Measurements from ENCODE around the gene DNAH1.

Gene DNAH1

GRCh38 chr3:52341123-52341522 lies 25.0 kb downstream of the DNAH1 start:
- H3K27me3 ChIP-seq (ENCODE audit: insufficient read depth, low read length, poor library complexity): no peaks in the 10 kb centered on the region
- no peak overlapping the region for H2AK5ac ChIP-seq (ENCODE audit: low read length)
- H4K8ac ChIP-seq (ENCODE audit: low read depth, low read length): no peak overlapping the region
- no peak overlapping the region for H3K18ac ChIP-seq (ENCODE audit: low read length)
- no peaks in the 10 kb centered on the region for H3K4me1 ChIP-seq (ENCODE audit: control insufficient read depth, low read depth, low read length)
- no peaks in the 10 kb centered on the region for H3K79me1 ChIP-seq (ENCODE audit: low read length)
- no peak overlapping the region for H2BK15ac ChIP-seq (replicated peaks; ENCODE audit: low read depth)
- no peak overlapping the region for H3K4ac ChIP-seq (ENCODE audit: low read depth, low read length)
- H3K4me2 ChIP-seq (ENCODE audit: low read length): no peak overlapping the region
- no peaks in the 10 kb centered on the region for H3K79me2 ChIP-seq (ENCODE audit: control insufficient read depth, insufficient read depth, low read length)
- no peak overlapping the region for H3K27ac ChIP-seq (ENCODE audit: low read depth, low read length)
- no peak overlapping the region for H4K5ac ChIP-seq (ENCODE audit: low read length)
- no peak overlapping the region for H3K9ac ChIP-seq (ENCODE audit: low read length)
- no peak for DNase-seq
- no peak overlapping the region for H3K23ac ChIP-seq (ENCODE audit: low read length)
- WGBS (ENCODE audit: extremely low coverage, insufficient coverage, low lambda C conversion rate): no CpG with 5 or more reads among the region's 5 CpGs
- no peak overlapping the region for H2BK120ac ChIP-seq (ENCODE audit: low read depth, low read length)
- H3K4me3 ChIP-seq (ENCODE audit: low read length): no peak overlapping the region
- no peaks in the 10 kb centered on the region for H3K36me3 ChIP-seq (ENCODE audit: control insufficient read depth, insufficient read depth, low read length)
- H3K56ac ChIP-seq (ENCODE audit: low read length): no peak overlapping the region
- H2BK5ac ChIP-seq (ENCODE audit: low read length): no peak overlapping the region

- no peak for DNase-seq
- Histone ChIP-seq H3K18ac (ENCODE audit: low read length) (no peak overlapping the region), H2BK120ac (ENCODE audit: low read depth, low read length) (no peak overlapping the region), H3K4me2 (ENCODE audit: low read length) (no peak overlapping the region), H3K9ac (ENCODE audit: low read length) (no peak overlapping the region), H3K79me2 (ENCODE audit: control insufficient read depth, insufficient read depth, low read length) (no peaks in the 10 kb centered on the region), H3K79me1 (ENCODE audit: low read length) (no peaks in the 10 kb centered on the region), H3K27ac (ENCODE audit: low read depth, low read length) (no peak overlapping the region), H3K23ac (ENCODE audit: low read length) (no peak overlapping the region), H4K5ac (ENCODE audit: low read length) (no peak overlapping the region), H2AK5ac (ENCODE audit: low read length) (no peak overlapping the region), H3K4me1 (ENCODE audit: control insufficient read depth, low read depth, low read length) (no peaks in the 10 kb centered on the region), H3K4me3 (ENCODE audit: low read length) (no peak overlapping the region), H2BK15ac (replicated peaks; ENCODE audit: low read depth) (no peak overlapping the region), H4K8ac (ENCODE audit: low read depth, low read length) (no peak overlapping the region), H3K4ac (ENCODE audit: low read depth, low read length) (no peak overlapping the region), H2BK5ac (ENCODE audit: low read length) (no peak overlapping the region), H3K56ac (ENCODE audit: low read length) (no peak overlapping the region), H3K36me3 (ENCODE audit: control insufficient read depth, insufficient read depth, low read length) (no peaks in the 10 kb centered on the region), H3K27me3 (ENCODE audit: insufficient read depth, low read length, poor library complexity) (no peaks in the 10 kb centered on the region)
- WGBS (ENCODE audit: extremely low coverage, insufficient coverage, low lambda C conversion rate): no CpG with 5 or more reads among the region's 11 CpGs
These were observed 28.0 kb downstream of the DNAH1 start for GRCh38 chr3:52343946-52344600.

- no CpG with 5 or more reads among the region's 9 CpGs for WGBS (ENCODE audit: extremely low coverage, insufficient coverage, low lambda C conversion rate)
- Histone ChIP-seq H4K8ac (ENCODE audit: low read depth, low read length) (no peak overlapping the region), H2BK15ac (replicated peaks; ENCODE audit: low read depth) (no peak overlapping the region), H4K5ac (ENCODE audit: low read length) (no peak overlapping the region), H3K36me3 (ENCODE audit: control insufficient read depth, insufficient read depth, low read length) (no peaks in the 10 kb centered on the region), H2AK5ac (ENCODE audit: low read length) (no peak overlapping the region), H3K23ac (ENCODE audit: low read length) (no peak overlapping the region), H3K4ac (ENCODE audit: low read depth, low read length) (no peak overlapping the region), H3K79me2 (ENCODE audit: control insufficient read depth, insufficient read depth, low read length) (no peaks in the 10 kb centered on the region), H3K9ac (ENCODE audit: low read length) (no peak overlapping the region), H2BK120ac (ENCODE audit: low read depth, low read length) (no peak overlapping the region), H3K4me3 (ENCODE audit: low read length) (no peak overlapping the region), H3K4me2 (ENCODE audit: low read length) (no peak overlapping the region), H2BK5ac (ENCODE audit: low read length) (no peak overlapping the region), H3K27ac (ENCODE audit: low read depth, low read length) (no peak overlapping the region), H3K79me1 (ENCODE audit: low read length) (no peaks in the 10 kb centered on the region), H3K4me1 (ENCODE audit: control insufficient read depth, low read depth, low read length) (no peaks in the 10 kb centered on the region), H3K18ac (ENCODE audit: low read length) (no peak overlapping the region), H3K27me3 (ENCODE audit: insufficient read depth, low read length, poor library complexity) (no peaks in the 10 kb centered on the region), H3K56ac (ENCODE audit: low read length) (no peak overlapping the region)
- no peak for DNase-seq
These were observed 29.5 kb downstream of the DNAH1 start for GRCh38 chr3:52345521-52346109.

GRCh38 chr3:52346623-52347530 lies 30.8 kb downstream of the DNAH1 start:
- H3K4me2 ChIP-seq (ENCODE audit: low read length): no peak overlapping the region
- H3K36me3 ChIP-seq (ENCODE audit: control insufficient read depth, insufficient read depth, low read length): no peaks in the 10 kb centered on the region
- no peaks in the 10 kb centered on the region for H3K27me3 ChIP-seq (ENCODE audit: insufficient read depth, low read length, poor library complexity)
- no peak overlapping the region for H3K27ac ChIP-seq (ENCODE audit: low read depth, low read length)
- H2BK15ac ChIP-seq (replicated peaks; ENCODE audit: low read depth): no peak overlapping the region
- no peaks in the 10 kb centered on the region for H3K79me1 ChIP-seq (ENCODE audit: low read length)
- no peak overlapping the region for H3K56ac ChIP-seq (ENCODE audit: low read length)
- H2AK5ac ChIP-seq (ENCODE audit: low read length): no peak overlapping the region
- H2BK5ac ChIP-seq (ENCODE audit: low read length): no peak overlapping the region
- WGBS (ENCODE audit: extremely low coverage, insufficient coverage, low lambda C conversion rate): no CpG with 5 or more reads among the region's 16 CpGs
- DNase-seq: no peak
- no peak overlapping the region for H4K8ac ChIP-seq (ENCODE audit: low read depth, low read length)
- H3K23ac ChIP-seq (ENCODE audit: low read length): no peak overlapping the region
- no peaks in the 10 kb centered on the region for H3K4me1 ChIP-seq (ENCODE audit: control insufficient read depth, low read depth, low read length)
- no peak overlapping the region for H3K4me3 ChIP-seq (ENCODE audit: low read length)
- no peak overlapping the region for H3K18ac ChIP-seq (ENCODE audit: low read length)
- no peak overlapping the region for H3K4ac ChIP-seq (ENCODE audit: low read depth, low read length)
- H3K79me2 ChIP-seq (ENCODE audit: control insufficient read depth, insufficient read depth, low read length): no peaks in the 10 kb centered on the region
- H3K9ac ChIP-seq (ENCODE audit: low read length): no peak overlapping the region
- no peak overlapping the region for H4K5ac ChIP-seq (ENCODE audit: low read length)
- no peak overlapping the region for H2BK120ac ChIP-seq (ENCODE audit: low read depth, low read length)

GRCh38 chr3:52347716-52348635 lies 31.9 kb downstream of the DNAH1 start:
- no peaks in the 10 kb centered on the region for H3K4me1 ChIP-seq (ENCODE audit: control insufficient read depth, low read depth, low read length)
- H3K79me1 ChIP-seq (ENCODE audit: low read length): no peaks in the 10 kb centered on the region
- H3K23ac ChIP-seq (ENCODE audit: low read length): no peak overlapping the region
- WGBS (ENCODE audit: extremely low coverage, insufficient coverage, low lambda C conversion rate): no CpG with 5 or more reads among the region's 13 CpGs
- H3K18ac ChIP-seq (ENCODE audit: low read length): no peak overlapping the region
- no peak overlapping the region for H3K56ac ChIP-seq (ENCODE audit: low read length)
- H2BK120ac ChIP-seq (ENCODE audit: low read depth, low read length): no peak overlapping the region
- no peaks in the 10 kb centered on the region for H3K36me3 ChIP-seq (ENCODE audit: control insufficient read depth, insufficient read depth, low read length)
- no peaks in the 10 kb centered on the region for H3K27me3 ChIP-seq (ENCODE audit: insufficient read depth, low read length, poor library complexity)
- no peak overlapping the region for H2AK5ac ChIP-seq (ENCODE audit: low read length)
- no peak overlapping the region for H3K27ac ChIP-seq (ENCODE audit: low read depth, low read length)
- no peak overlapping the region for H3K4me3 ChIP-seq (ENCODE audit: low read length)
- H3K4ac ChIP-seq (ENCODE audit: low read depth, low read length): no peak overlapping the region
- H2BK5ac ChIP-seq (ENCODE audit: low read length): no peak overlapping the region
- no peak overlapping the region for H3K4me2 ChIP-seq (ENCODE audit: low read length)
- H4K5ac ChIP-seq (ENCODE audit: low read length): no peak overlapping the region
- no peak overlapping the region for H3K9ac ChIP-seq (ENCODE audit: low read length)
- H2BK15ac ChIP-seq (replicated peaks; ENCODE audit: low read depth): no peak overlapping the region
- no peaks in the 10 kb centered on the region for H3K79me2 ChIP-seq (ENCODE audit: control insufficient read depth, insufficient read depth, low read length)
- DNase-seq: no peak
- H4K8ac ChIP-seq (ENCODE audit: low read depth, low read length): no peak overlapping the region
